ENCODE measurements around the gene CASR. TPM values are rescaled to one million over a fixed set of nuclear protein-coding genes. Genes with fewer than 3 reads are reported as not detected.

CASR gene
- polyA plus RNA-seq, 2 of the 4 experiments (the other 2 are of a cell fraction) = not detected

DNA sequence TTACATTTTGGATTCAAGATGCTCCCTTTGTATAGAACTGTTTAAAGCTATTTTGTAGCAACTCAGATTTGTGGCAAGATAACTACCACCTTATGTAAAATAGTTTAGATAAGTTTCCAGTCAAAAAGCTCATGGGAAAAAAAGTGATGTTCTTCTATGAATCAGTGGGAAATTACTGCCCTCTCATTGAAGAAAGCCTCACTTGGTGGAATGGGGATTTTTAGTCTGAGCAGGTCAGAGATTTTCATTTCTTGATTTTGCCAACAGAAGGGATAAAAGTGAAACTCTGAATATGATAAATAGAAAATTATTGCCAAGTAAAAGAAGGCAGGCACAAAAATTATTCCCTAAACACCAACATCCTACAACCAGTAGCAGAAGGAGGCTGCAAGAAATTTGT lies 115.7 kb downstream of the CASR start (continued):
- no peak for TF ChIP-seq RCOR1 (IDR thresholded peaks at IDR 0.05; ENCODE audit: low read depth, low read length)
- TF ChIP-seq E2F6 (IDR thresholded peaks at IDR 0.05; ENCODE audit: borderline replicate concordance, low read depth) = no peak
- TF ChIP-seq EHF (CRISPR knock-in tag; IDR thresholded peaks at IDR 0.05) = no peak

DNA sequence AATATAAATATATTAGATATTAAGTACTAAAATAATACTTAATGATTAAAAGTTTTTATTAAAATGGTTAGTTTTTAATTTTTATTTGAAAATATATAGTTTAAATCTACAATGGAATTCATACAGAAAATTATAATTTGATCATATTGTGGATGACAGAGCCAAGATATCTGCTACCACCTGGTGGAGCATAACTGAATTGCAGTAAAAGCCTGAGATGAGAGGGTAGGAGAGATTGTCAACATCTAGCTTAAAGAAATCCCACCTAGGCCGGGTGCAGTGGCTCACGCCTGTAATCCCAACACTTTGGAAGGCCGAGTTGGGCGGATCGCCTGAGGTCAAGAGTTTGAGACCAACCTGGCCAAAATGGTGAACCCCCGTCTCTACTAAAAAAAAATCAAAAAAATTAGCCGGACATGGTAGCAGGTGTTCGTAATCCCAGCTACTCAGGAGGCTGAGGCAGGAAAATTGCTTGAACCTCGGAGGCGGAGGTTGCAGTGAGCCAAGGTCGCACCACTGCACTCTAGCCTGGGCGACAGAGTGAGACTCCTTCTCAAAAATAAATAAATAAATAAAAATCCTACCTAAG lies 116.5 kb downstream of the CASR start:
- Histone ChIP-seq H3K27ac (no peak overlapping the region), H3K4me1 (no peaks in the 10 kb centered on the region), H3K4me2 (no peak overlapping the region), H3K9me3 (peaks cover 7% of the 10 kb centered on the region; the same call in 2 of the 3 replicates), H3K4me3 (no peak overlapping the region)
- 38% methylated on average over 12 of the region's 12 CpGs for WGBS (ENCODE audit: missing lambda C conversion rate)
- FAIRE-seq = no peak
- CTCF ChIA-PET = interaction anchor here (0.9 to 2.3 kb wide), 2 partner anchors 12 kb away, joined by 3 to 13 read pairs; no protein-coding TSS in a partner anchor
- POLR2A ChIA-PET = no interaction called here
- TF ChIP-seq RCOR1 (IDR thresholded peaks at IDR 0.05; ENCODE audit: low read depth, low read length) (no peak), ZSCAN20 (CRISPR knock-in tag; IDR thresholded peaks at IDR 0.05) (no peak), PHF8 (IDR thresholded peaks at IDR 0.05; ENCODE audit: borderline replicate concordance, low read depth) (no peak), EHF (CRISPR knock-in tag; IDR thresholded peaks at IDR 0.05) (no peak), SMC3 (IDR thresholded peaks at IDR 0.05) (peak; percentile 51; the same call in 2 of the 3 replicates), NPAS2 (CRISPR knock-in tag; IDR thresholded peaks at IDR 0.05; ENCODE audit: borderline replicate concordance) (no peak), ESRRA (IDR thresholded peaks at IDR 0.05; ENCODE audit: borderline replicate concordance, low read length) (no peak), E2F6 (IDR thresholded peaks at IDR 0.05; ENCODE audit: borderline replicate concordance, low read depth) (no peak), RAD21 (conservative IDR thresholded peaks at IDR 0.05 in 1 of 2, IDR thresholded peaks at IDR 0.05 in 1 of 2) (peak; percentile 52 to 66; a peak in 4 of 5 replicates), FOSL2 (IDR thresholded peaks at IDR 0.05) (no peak), FOSL2 (CRISPR knock-in tag; IDR thresholded peaks at IDR 0.05) (no peak), ZNF302 (CRISPR knock-in tag; IDR thresholded peaks at IDR 0.05) (no peak), JUN (IDR thresholded peaks at IDR 0.05) (no peak), CEBPB (IDR thresholded peaks at IDR 0.05) (no peak), MAX (IDR thresholded peaks at IDR 0.05) (no peak), ZFP36 (IDR thresholded peaks at IDR 0.05; ENCODE audit: borderline replicate concordance, partially characterized antibody) (no peak), HDAC2 (IDR thresholded peaks at IDR 0.05) (no peak), CBX2 (IDR thresholded peaks at IDR 0.05; ENCODE audit: borderline replicate concordance, low read depth) (no peak), CTCF (IDR thresholded peaks at IDR 0.05) (peak; percentile 55), RFX5 (IDR thresholded peaks at IDR 0.05) (no peak), GATA3 (IDR thresholded peaks at IDR 0.05; ENCODE audit: borderline replicate concordance) (no peak), KDM1A (IDR thresholded peaks at IDR 0.05; ENCODE audit: low read depth) (no peak)
- TF ChIP-seq, protein P1, sequence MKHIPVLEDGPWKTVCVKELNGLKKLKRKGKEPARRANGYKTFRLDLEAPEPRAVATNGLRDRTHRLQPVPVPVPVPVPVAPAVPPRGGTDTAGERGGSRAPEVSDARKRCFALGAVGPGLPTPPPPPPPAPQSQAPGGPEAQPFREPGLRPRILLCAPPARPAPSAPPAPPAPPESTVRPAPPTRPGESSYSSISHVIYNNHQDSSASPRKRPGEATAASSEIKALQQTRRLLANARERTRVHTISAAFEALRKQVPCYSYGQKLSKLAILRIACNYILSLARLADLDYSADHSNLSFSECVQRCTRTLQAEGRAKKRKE (CRISPR knock-in tag; IDR thresholded peaks at IDR 0.05; ENCODE audit: low read depth) = no peak
- peak; percentile 19 to 52 for DNase-seq (ENCODE audit: low read depth in 1 of 2, low spot score in 1 of 2)
- ATAC-seq = peak in 1 of 2 experiments; percentile 66; a peak in 2 of 6 replicates
